ENCODE results near the gene WEE1. TPM values are rescaled to one million over a fixed set of nuclear protein-coding genes. Genes with fewer than 3 reads are reported as not detected.

The WEE1 gene
- polyA plus RNA-seq, 1 donor from 2014 or later: 16.0 TPM

- Histone ChIP-seq H4K20me1 (ENCODE audit: insufficient read depth) (no peaks in the 10 kb centered on the region), H3K9me3 (ENCODE audit: low read length) (no peaks in the 10 kb centered on the region), H3K79me2 (replicated peaks; ENCODE audit: insufficient read depth, low read length) (peaks cover 57% of the 10 kb centered on the region), H3K36me3 (ENCODE audit: insufficient read depth, low read length) (no peaks in the 10 kb centered on the region), H3K9ac (ENCODE audit: low read length) (no peak overlapping the region), H3K9me2 (ENCODE audit: insufficient read depth, low read length) (no peaks in the 10 kb centered on the region), H3K27ac (ENCODE audit: low read length) (no peak overlapping the region), H3K27me3 (ENCODE audit: insufficient read depth, low read depth, low read length) (no peaks in the 10 kb centered on the region), H3F3A (ENCODE audit: insufficient read depth, low read length, poor library complexity, severe bottlenecking) (no peaks in the 10 kb centered on the region), H3K4me2 (ENCODE audit: low read length) (no peak overlapping the region), H2AFZ (ENCODE audit: low read depth, low read length) (no peak overlapping the region), H3K4me3 (ENCODE audit: low read length) (no peak overlapping the region)
- no peak for TF ChIP-seq EP300 (conservative IDR thresholded peaks at IDR 0.05; ENCODE audit: poor library complexity, severe bottlenecking)
- TF ChIP-seq MXI1 (conservative IDR thresholded peaks at IDR 0.05; ENCODE audit: poor library complexity, severe bottlenecking): no peak
Measured at GRCh38 chr11:9577556-9577955, 4.1 kb downstream of the WEE1 start.

GRCh38 chr11:9580894-9581293 lies 7.4 kb downstream of the WEE1 start:
- TF ChIP-seq EZH2 (IDR thresholded peaks at IDR 0.05; ENCODE audit: borderline replicate concordance, insufficient read depth, low read length, poor library complexity, severe bottlenecking): no peak
- no peak for TF ChIP-seq SMC3 (conservative IDR thresholded peaks at IDR 0.05; ENCODE audit: poor library complexity)
- no peak for TF ChIP-seq CTCF (IDR thresholded peaks at IDR 0.05; ENCODE audit: poor library complexity, severe bottlenecking)
- no peak for TF ChIP-seq MXI1 (conservative IDR thresholded peaks at IDR 0.05; ENCODE audit: poor library complexity, severe bottlenecking)
- no peak for TF ChIP-seq REST (IDR thresholded peaks at IDR 0.05; ENCODE audit: borderline replicate concordance)
- TF ChIP-seq RAD21 (conservative IDR thresholded peaks at IDR 0.05): no peak
- TF ChIP-seq POLR2AphosphoS5 (IDR thresholded peaks at IDR 0.05): no peak
- no peak for TF ChIP-seq TAF1 (IDR thresholded peaks at IDR 0.05; ENCODE audit: low read depth)
- no peaks in the 10 kb centered on the region for H3F3A ChIP-seq (ENCODE audit: insufficient read depth, low read length, poor library complexity, severe bottlenecking)
- no peaks in the 10 kb centered on the region for H3K9me3 ChIP-seq (ENCODE audit: low read length)
- H4K20me1 ChIP-seq (ENCODE audit: insufficient read depth): no peaks in the 10 kb centered on the region
- no peak overlapping the region for H3K4me3 ChIP-seq (ENCODE audit: low read length)
- H2AFZ ChIP-seq (ENCODE audit: low read depth, low read length): no peak overlapping the region
- H3K9ac ChIP-seq (ENCODE audit: low read length): no peak overlapping the region
- H3K9me2 ChIP-seq (ENCODE audit: insufficient read depth, low read length): no peaks in the 10 kb centered on the region
- peaks cover 40% of the 10 kb centered on the region for H3K79me2 ChIP-seq (replicated peaks; ENCODE audit: insufficient read depth, low read length)
- no peaks in the 10 kb centered on the region for H3K36me3 ChIP-seq (ENCODE audit: insufficient read depth, low read length)
- no peaks in the 10 kb centered on the region for H3K27me3 ChIP-seq (ENCODE audit: insufficient read depth, low read depth, low read length)
- no peak overlapping the region for H3K27ac ChIP-seq (ENCODE audit: low read length)
- no peak overlapping the region for H3K4me2 ChIP-seq (ENCODE audit: low read length)
